A549 (cell line): ENCODE results near the gene TEC. TPM values are rescaled to one million over a fixed set of nuclear protein-coding genes. Genes with fewer than 3 reads are reported as not detected.

Experiments used
- ATAC-seq, 2 experiments: fragments of 200-7000 bp in 1 of 2; fragments of >200 bp in 1 of 2; cut with Nextera tagmentation in 1 of 2; cut with Tn5 transposase in 1 of 2; 3 replicates each; pipeline versions ENCODE4 v1.8.0 to v1.9.1; 2018 to 2020; ENCODE audit warnings: mild to moderate bottlenecking in 1 of 2, moderate library complexity in 1 of 2
- CTCF ChIA-PET: fragments of 300-600 bp; sonication (Branson Sonifier 250); formaldehyde crosslinking; extraction: SDS; loops from one replicate; lab custom pipeline; 2021; ENCODE audit warnings: antibody characterized with exemption, inconsistent platforms; lab: Yijun Ruan, JAX
- POLR2A ChIA-PET: fragments of 350-600 bp; formaldehyde crosslinking; extraction: SDS; loops from one replicate; lab custom pipeline; 2021; ENCODE audit warnings: antibody characterized with exemption, inconsistent platforms; lab: Yijun Ruan, JAX
- DNase-seq, 2 experiments: peaks; one replicate each; pipeline versions ENCODE4 v3.0.0 to v3.0.0-alpha.2; 2011 to 2016; ENCODE audit warnings: low read depth in 1 of 2, low spot score in 1 of 2
- FAIRE-seq: peaks from 2 replicates; lab custom pipeline; 2011; peaks lifted over from hg19 to GRCh38; lab: Jason Lieb, UNC
- H3K27ac ChIP-seq, 2 experiments: fragments of >200 bp; sonication (Bioruptor Twin); formaldehyde crosslinking; 3 replicates each; pipeline ENCODE4 v1.5.1; 2016 to 2017
- H3K4me1 ChIP-seq: fragments of >200 bp; sonication (Bioruptor Twin); formaldehyde crosslinking; 3 replicates; pipeline ENCODE4 v1.6.1; 2016
- H3K4me2 ChIP-seq: fragments of >200 bp; sonication (Bioruptor Twin); formaldehyde crosslinking; 3 replicates; pipeline ENCODE4 v1.6.1; 2016
- H3K4me3 ChIP-seq: fragments of >200 bp; sonication (Bioruptor Twin); formaldehyde crosslinking; 3 replicates; pipeline ENCODE4 v1.5.1; 2016
- H3K9me3 ChIP-seq: fragments of >200 bp; sonication (Bioruptor Twin); formaldehyde crosslinking; 3 replicates; pipeline ENCODE4 v1.6.1; 2016
- CEBPB ChIP-seq, 2 experiments: fragments of >200 bp in 1 of 2; sonication (Bioruptor Twin) in 1 of 2; formaldehyde crosslinking in 1 of 2; IDR thresholded peaks; 2 replicates each; pipeline ENCODE4 v1.6.1; 2012 to 2016
- ESRRA ChIP-seq: fragments of 150-350 bp; IDR thresholded peaks from 2 replicates; pipeline ENCODE4 v1.6.1; 2014; ENCODE audit warnings: mild to moderate bottlenecking, low read length, borderline replicate concordance
- FOSL2 ChIP-seq, 2 experiments: fragments of 450-650 bp in 1 of 2; fragments of >200 bp in 1 of 2; sonication (Bioruptor Twin) in 1 of 2; formaldehyde crosslinking; IDR thresholded peaks; 2 replicates each; pipeline versions ENCODE4 v1.5.0 to v1.6.1; 2016 to 2020; ENCODE audit warnings: mild to moderate bottlenecking in 1 of 2, moderate library complexity in 1 of 2
- FOXS1 ChIP-seq: fragments of 250-450 bp; sonication (Bioruptor Pico); IDR thresholded peaks from 2 replicates; pipeline ENCODE4 v1.5.0; 2020; ENCODE audit warnings: mild to moderate bottlenecking, moderate library complexity
- GATA3 ChIP-seq: IDR thresholded peaks from 2 replicates; pipeline ENCODE4 v1.6.1; 2012; ENCODE audit warnings: borderline replicate concordance
- HEYL ChIP-seq: fragments of 250-450 bp; sonication (Bioruptor Pico); IDR thresholded peaks from 2 replicates; pipeline ENCODE4 v1.8.0; 2021; ENCODE audit warnings: mild to moderate bottlenecking, moderate library complexity
- HOXA7 ChIP-seq: fragments of 250-450 bp; sonication (Bioruptor Pico); IDR thresholded peaks from 2 replicates; pipeline ENCODE4 v1.5.0; 2020; ENCODE audit warnings: mild to moderate bottlenecking, moderate library complexity
- JUN ChIP-seq, 2 experiments: fragments of >200 bp; sonication (Bioruptor Twin); formaldehyde crosslinking; IDR thresholded peaks; 2 replicates in 1 of 2; 3 replicates in 1 of 2; pipeline ENCODE4 v1.6.1; 2016 to 2017
- MYC ChIP-seq: IDR thresholded peaks from 2 replicates; pipeline ENCODE4 v1.6.1; 2012; ENCODE audit warnings: mild to moderate bottlenecking, inconsistent platforms, low read length, improper control_type of control experiment, borderline replicate concordance
- NFE2L2 ChIP-seq: fragments of 150-350 bp; conservative IDR thresholded peaks from 2 replicates; pipeline ENCODE4 v1.6.1; 2014; ENCODE audit warnings: low read length
- NPAS2 ChIP-seq: fragments of 250-450 bp; sonication (Bioruptor Pico); IDR thresholded peaks from 2 replicates; pipeline ENCODE4 v1.8.0; 2022; ENCODE audit warnings: mild to moderate bottlenecking, moderate library complexity, borderline replicate concordance
- POLR2AphosphoS2 ChIP-seq: conservative IDR thresholded peaks from 2 replicates; pipeline ENCODE4 v1.6.1; 2012; ENCODE audit warnings: low read length, improper control_type of control experiment, inconsistent platforms
- RAD21 ChIP-seq, 2 experiments: fragments of >200 bp in 1 of 2; sonication (Bioruptor Twin) in 1 of 2; formaldehyde crosslinking in 1 of 2; IDR thresholded peaks in 1 of 2; conservative IDR thresholded peaks in 1 of 2; 2 replicates in 1 of 2; 3 replicates in 1 of 2; pipeline ENCODE4 v1.6.1; 2012 to 2018; ENCODE audit warnings: inconsistent platforms in 1 of 2
- RARB ChIP-seq: fragments of 250-450 bp; sonication (Bioruptor Pico); IDR thresholded peaks from 2 replicates; pipeline ENCODE4 v1.8.0; 2021; ENCODE audit warnings: mild to moderate bottlenecking, moderate library complexity
- RNF2 ChIP-seq: fragments of 200-600 bp; sonication (generic); IDR thresholded peaks from 2 replicates; pipeline ENCODE4 v1.6.1; 2016; ENCODE audit warnings: low read depth, mild to moderate bottlenecking, antibody characterized with exemption, moderate library complexity, borderline replicate concordance
- TFCP2L1 ChIP-seq: fragments of 250-450 bp; sonication (Bioruptor Pico); IDR thresholded peaks from 2 replicates; pipeline ENCODE4 v1.5.0; 2021; ENCODE audit warnings: mild to moderate bottlenecking
- ZC3H11A ChIP-seq: fragments of 450-650 bp; IDR thresholded peaks from 2 replicates; pipeline ENCODE4 v1.6.1; 2014; ENCODE audit warnings: antibody characterized with exemption, mild to moderate bottlenecking
- ZNF302 ChIP-seq: fragments of 250-450 bp; sonication (Bioruptor Pico); IDR thresholded peaks from 2 replicates; pipeline ENCODE4 v1.9.0; 2021; ENCODE audit warnings: inconsistent platforms, mild to moderate bottlenecking, moderate library complexity
- ZSCAN20 ChIP-seq: fragments of 250-450 bp; sonication (Bioruptor Pico); IDR thresholded peaks from 2 replicates; pipeline ENCODE4 v1.8.0; 2022; ENCODE audit warnings: mild to moderate bottlenecking, moderate library complexity
- WGBS: methylation state at CpG from one replicate; pipeline ENCODE4 v1.1.6; 2017; ENCODE audit errors: missing lambda C conversion rate; 5-methylcytosine and 5-hydroxymethylcytosine counted together
- polyA plus RNA-seq, 4 experiments: library from polyadenylated mRNA; depleted of rRNA in 3 of 4; stranded (reverse); fragments of >200 nt; fragmentation: RNase III in 1 of 4; extraction: RNeasy Plus Mini Kit Qiagen cat#74134 plus additional on column Dnase treatment in 1 of 4; gene quantifications; 2 replicates in 3 of 4; 3 replicates in 1 of 4; pipeline ENCODE4 v1.2.3, GENCODE V29; 2011 to 2017
- TF ChIP-seq, protein P1 (sequence below): fragments of 250-450 bp; sonication (Bioruptor Pico); IDR thresholded peaks from 2 replicates; pipeline ENCODE4 v1.5.0; 2020; ENCODE audit warnings: low read depth, mild to moderate bottlenecking, moderate library complexity
- TF ChIP-seq, protein P2 (sequence below): fragments of 450-650 bp; IDR thresholded peaks from 2 replicates; pipeline ENCODE4 v1.6.1; 2014; ENCODE audit warnings: antibody characterized with exemption
- TF ChIP-seq, protein P3 (sequence below): IDR thresholded peaks from 2 replicates; pipeline ENCODE4 v1.6.1; 2012; ENCODE audit warnings: low read depth, borderline replicate concordance
- TF ChIP-seq, protein P4 (sequence below): fragments of >200 bp; sonication (Bioruptor Twin); formaldehyde crosslinking; IDR thresholded peaks from 3 replicates; pipeline ENCODE4 v1.5.1; 2016

The TEC gene
- polyA plus RNA-seq, 2 of the 4 experiments (the other 2 are of a cell fraction), result 1.2 to 1.6 TPM

DNA sequence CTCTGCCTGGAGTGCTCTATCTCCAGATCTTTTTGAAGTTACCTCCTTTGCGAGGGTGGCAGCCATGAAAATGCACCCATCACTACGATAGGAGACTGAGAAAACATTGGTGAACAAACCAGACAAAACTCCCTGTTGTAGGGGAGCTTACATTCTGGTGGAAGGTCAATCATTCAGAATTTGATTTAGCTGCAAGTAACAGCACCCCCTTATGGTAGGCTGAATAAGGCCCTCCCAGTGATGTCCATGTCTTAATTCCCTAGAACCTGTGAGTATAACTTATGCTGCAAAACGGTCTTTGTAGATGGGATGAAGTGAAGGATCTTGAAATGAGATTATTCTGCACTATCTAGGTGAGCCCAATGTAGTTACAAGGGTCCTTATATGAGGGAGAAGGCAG, 5.6 kb upstream of the TEC start:
- ChIA-PET CTCF (interaction anchor here (0.6 to 1.1 kb wide), 5 partner anchors 11 to 272 kb away, joined by 3 to 4 read pairs (median 3); no protein-coding TSS in a partner anchor), POLR2A (no interaction called here)
- 29% methylated on average over 3 of the region's 3 CpGs for WGBS

DNA sequence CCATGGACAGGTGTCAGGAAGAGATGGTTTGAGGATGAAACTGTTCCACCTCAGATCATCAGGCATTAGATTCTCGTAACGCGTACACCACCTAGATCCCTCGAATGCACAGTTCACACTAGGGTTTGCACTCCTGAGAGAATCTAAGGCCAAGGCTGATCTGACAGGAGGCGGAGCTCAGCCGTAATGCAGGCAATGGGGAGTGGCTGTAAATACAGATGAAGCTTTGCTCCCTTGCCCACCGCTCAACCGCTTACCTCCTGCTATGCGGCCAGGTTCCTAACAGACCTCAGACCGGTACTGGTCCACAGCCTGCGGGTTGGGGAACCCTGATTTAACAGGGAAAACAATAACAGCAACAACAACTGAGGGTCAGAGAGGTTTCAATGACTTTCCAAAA, 2.0 kb upstream of the TEC start:
- CTCF ChIA-PET, result interaction anchor here (1.3 kb wide), 1 partner anchor 44 kb away, joined by 5 read pairs; no protein-coding TSS in a partner anchor
- no peak for FAIRE-seq
- POLR2A ChIA-PET, result no interaction called here
- TF ChIP-seq FOXS1 (no peak), JUN (IDR thresholded peaks at IDR 0.05) (no peak), NPAS2 (CRISPR knock-in tag) (no peak), FOSL2 (IDR thresholded peaks at IDR 0.05) (no peak), FOSL2 (CRISPR knock-in tag; IDR thresholded peaks at IDR 0.05) (no peak), ZNF302 (CRISPR knock-in tag) (no peak), ESRRA (no peak), ZSCAN20 (CRISPR knock-in tag) (no peak), ZC3H11A (no peak), RNF2 (no peak), CEBPB (IDR thresholded peaks at IDR 0.05) (no peak), TFCP2L1 (CRISPR knock-in tag) (no peak), RARB (no peak), POLR2AphosphoS2 (no peak), HEYL (CRISPR knock-in tag) (no peak), NFE2L2 (no peak), GATA3 (no peak), MYC (no peak)
- TF ChIP-seq, protein P1, sequence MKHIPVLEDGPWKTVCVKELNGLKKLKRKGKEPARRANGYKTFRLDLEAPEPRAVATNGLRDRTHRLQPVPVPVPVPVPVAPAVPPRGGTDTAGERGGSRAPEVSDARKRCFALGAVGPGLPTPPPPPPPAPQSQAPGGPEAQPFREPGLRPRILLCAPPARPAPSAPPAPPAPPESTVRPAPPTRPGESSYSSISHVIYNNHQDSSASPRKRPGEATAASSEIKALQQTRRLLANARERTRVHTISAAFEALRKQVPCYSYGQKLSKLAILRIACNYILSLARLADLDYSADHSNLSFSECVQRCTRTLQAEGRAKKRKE, result no peak
- TF ChIP-seq, protein P2, sequence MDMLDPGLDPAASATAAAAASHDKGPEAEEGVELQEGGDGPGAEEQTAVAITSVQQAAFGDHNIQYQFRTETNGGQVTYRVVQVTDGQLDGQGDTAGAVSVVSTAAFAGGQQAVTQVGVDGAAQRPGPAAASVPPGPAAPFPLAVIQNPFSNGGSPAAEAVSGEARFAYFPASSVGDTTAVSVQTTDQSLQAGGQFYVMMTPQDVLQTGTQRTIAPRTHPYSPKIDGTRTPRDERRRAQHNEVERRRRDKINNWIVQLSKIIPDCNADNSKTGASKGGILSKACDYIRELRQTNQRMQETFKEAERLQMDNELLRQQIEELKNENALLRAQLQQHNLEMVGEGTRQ, result no peak
- TF ChIP-seq, protein P3, sequence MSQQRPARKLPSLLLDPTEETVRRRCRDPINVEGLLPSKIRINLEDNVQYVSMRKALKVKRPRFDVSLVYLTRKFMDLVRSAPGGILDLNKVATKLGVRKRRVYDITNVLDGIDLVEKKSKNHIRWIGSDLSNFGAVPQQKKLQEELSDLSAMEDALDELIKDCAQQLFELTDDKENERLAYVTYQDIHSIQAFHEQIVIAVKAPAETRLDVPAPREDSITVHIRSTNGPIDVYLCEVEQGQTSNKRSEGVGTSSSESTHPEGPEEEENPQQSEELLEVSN, result no peak
- WGBS, result 95% methylated on average over 11 of the region's 11 CpGs
- no peak overlapping the region for H3K4me2 ChIP-seq
- no peak overlapping the region for H3K4me3 ChIP-seq
- no peak for ATAC-seq
- H3K9me3 ChIP-seq, result no peaks in the 10 kb centered on the region
- H3K27ac ChIP-seq, result no peak overlapping the region
- DNase-seq, result no peak
- 0 out of 3 replicates have a peak, but pooled peaks cover 3% of the 10 kb centered on the region for H3K4me1 ChIP-seq

More for the DNA sequence above, 5.6 kb upstream of the TEC start:
- no peak for FAIRE-seq
- H3K4me1 ChIP-seq, result 0 out of 3 replicates have a peak, but pooled peaks cover 3% of the 10 kb centered on the region
- peak in 1 of 2 experiments; percentile 72; a peak in 3 of 6 replicates for ATAC-seq
- no peak overlapping the region for H3K4me3 ChIP-seq
- no peaks in the 10 kb centered on the region for H3K9me3 ChIP-seq
- TF ChIP-seq HOXA7 (CRISPR knock-in tag), result no peak
- TF ChIP-seq RAD21 (conservative IDR thresholded peaks at IDR 0.05 in 1 of 2, IDR thresholded peaks at IDR 0.05 in 1 of 2), result peak in 1 of 2 experiments; percentile 49; a peak in 2 of 5 replicates
- TF ChIP-seq, protein P4, sequence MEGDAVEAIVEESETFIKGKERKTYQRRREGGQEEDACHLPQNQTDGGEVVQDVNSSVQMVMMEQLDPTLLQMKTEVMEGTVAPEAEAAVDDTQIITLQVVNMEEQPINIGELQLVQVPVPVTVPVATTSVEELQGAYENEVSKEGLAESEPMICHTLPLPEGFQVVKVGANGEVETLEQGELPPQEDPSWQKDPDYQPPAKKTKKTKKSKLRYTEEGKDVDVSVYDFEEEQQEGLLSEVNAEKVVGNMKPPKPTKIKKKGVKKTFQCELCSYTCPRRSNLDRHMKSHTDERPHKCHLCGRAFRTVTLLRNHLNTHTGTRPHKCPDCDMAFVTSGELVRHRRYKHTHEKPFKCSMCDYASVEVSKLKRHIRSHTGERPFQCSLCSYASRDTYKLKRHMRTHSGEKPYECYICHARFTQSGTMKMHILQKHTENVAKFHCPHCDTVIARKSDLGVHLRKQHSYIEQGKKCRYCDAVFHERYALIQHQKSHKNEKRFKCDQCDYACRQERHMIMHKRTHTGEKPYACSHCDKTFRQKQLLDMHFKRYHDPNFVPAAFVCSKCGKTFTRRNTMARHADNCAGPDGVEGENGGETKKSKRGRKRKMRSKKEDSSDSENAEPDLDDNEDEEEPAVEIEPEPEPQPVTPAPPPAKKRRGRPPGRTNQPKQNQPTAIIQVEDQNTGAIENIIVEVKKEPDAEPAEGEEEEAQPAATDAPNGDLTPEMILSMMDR, result peak; percentile 32; the same call in 2 of the 3 replicates
- TF ChIP-seq ZC3H11A, result no peak
- TF ChIP-seq, all 56 proteins: peak for 2
- no peak overlapping the region for H3K4me2 ChIP-seq
- peak; percentile 6 to 53 for DNase-seq
- H3K27ac ChIP-seq, result no peak overlapping the region
